ENCODE results near the gene ZNF837.

DNA sequence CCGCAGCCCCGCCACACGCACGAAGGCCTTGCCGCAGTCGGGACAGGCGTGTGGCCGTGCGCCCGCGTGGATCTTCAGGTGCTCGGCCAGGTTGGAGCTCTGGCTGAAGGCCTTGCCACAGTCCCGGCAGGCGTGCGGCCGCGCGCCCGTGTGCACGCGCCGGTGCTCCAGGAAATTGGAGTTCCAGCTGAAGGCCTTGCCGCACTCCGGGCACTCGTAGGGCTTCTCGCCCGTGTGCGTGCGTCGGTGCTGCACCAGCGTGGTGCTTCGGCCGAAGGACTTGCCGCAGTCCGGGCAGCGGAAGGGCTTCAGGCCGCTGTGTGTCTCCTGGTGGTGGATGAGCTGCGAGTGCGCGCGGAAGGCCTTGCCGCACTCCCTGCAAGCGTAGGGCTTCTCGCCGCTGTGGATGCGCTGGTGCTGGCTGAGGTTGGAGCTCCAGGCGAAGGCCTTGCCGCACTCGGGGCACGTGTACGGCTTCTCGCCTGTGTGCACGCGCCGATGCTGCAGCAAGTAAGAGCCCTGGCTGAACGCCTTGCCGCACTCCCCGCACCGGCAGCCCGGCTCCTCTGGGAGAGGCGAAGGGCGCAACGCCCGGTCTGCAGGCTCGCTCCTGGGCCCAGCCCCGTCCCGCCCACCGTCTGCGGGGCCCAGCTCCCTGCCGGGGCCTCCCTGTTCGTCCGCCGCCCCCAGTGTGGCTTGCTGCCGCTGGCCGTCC, 23.9 kb downstream of the ZNF837 start:
- no peak for TF ChIP-seq CTCF (optimal IDR thresholded peaks at IDR 0.05 in 1 of 3, IDR thresholded peaks at IDR 0.05 in 1 of 3, conservative IDR thresholded peaks at IDR 0.05 in 1 of 3; ENCODE audit: extremely low read depth in 1 of 3, insufficient read depth in 2 of 3, low read length in 3 of 3)
- TF ChIP-seq EZH2 (IDR thresholded peaks at IDR 0.05; ENCODE audit: low read length): no peak
